ENCODE data around the gene DKKL1. TPM values are rescaled to one million over a fixed set of nuclear protein-coding genes. Genes with fewer than 3 reads are reported as not detected.

Gene DKKL1
- total RNA-seq (2022; extraction: Qiagen RNA extraction) = 0.33 to 0.71 TPM (median 0.59 TPM) in 4 of 5 replicates, not detected in the other

DNA sequence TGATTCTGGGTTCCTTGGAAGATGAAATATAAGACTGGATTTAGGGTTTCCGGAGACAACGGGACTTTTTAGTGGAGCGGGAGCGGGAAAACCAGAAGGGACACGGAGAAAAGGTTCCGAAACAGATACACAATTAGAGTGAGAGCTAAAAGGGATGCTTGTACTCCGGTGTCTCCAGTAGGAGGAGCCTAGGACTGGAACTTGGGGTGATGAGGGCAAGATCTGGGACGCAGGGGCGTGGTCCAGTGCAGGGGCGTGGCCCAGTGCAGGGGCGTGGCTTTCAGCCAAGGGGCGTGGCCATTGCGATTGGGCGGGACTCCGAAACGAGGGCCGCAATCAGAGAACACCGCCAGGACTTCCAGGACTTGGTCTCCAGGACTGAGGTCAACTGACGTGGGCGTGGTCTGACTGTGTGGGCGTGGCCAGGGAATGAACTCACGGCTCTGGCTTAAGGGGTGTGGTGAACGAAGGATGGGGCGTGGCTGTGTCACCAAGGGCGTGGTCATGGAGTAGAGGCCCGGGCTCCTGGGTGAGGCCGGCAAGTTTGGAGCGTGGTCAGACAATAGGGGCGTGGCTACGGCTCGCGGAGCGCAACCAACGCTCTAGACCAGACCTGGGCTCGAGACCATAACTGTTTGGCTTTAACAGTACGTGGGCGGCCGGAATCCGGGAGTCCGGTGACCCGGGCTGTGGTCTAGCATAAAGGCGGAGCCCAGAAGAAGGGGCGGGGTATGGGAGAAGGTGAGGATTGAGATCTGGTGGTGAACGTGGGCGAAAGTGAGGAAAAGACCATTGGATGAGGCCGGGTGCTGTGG is at the start of gene DKKL1:
Gene DKKL1, plus strand, starts transcription at position 610 of the 815 bp plus-strand sequence. Its CDS starts 122 bp downstream, at position 732.

DNA sequence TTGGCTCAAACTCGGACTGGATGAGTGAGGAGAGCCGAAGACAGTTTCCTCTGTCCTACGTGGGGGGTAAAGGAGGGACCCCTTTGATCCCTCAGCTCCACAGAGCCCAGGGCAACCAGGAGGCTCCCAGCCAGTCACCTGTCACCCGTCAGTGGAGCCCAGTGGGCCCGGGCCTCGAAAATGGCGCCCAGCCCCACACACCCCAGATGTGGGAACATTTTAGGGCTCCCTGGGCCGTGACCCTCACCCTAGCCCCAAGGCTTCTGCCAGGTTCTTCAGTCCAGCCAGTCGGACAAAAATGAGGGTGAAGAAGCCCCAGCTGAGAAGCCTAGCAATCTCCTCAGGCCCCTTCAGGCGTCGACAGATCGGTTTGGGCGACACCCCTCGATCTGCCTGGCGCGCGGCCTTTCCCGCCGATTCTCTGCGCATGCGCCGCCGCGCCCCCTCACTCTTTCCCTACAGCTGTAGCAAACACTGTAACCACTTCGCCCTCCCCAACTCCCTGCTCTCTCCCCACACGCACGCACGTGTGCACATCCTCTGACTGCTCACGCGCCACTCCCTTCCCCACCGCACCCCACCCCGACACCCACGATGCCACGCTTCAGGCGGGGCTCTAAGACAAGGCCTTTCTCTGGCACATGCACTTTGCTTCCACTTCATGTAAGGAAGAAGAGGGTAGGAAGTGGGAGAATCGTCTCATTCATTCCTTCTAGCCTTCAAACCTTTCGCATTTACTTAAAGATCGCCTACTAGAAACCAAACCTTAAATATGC is 38.7 kb upstream of the DKKL1 start, which contains the start of gene SLC6A16:
Gene SLC6A16, minus strand, starts transcription at position 391 of the 776 bp plus-strand sequence. CDS start 13,844 bp downstream, outside the sequence.

DNA sequence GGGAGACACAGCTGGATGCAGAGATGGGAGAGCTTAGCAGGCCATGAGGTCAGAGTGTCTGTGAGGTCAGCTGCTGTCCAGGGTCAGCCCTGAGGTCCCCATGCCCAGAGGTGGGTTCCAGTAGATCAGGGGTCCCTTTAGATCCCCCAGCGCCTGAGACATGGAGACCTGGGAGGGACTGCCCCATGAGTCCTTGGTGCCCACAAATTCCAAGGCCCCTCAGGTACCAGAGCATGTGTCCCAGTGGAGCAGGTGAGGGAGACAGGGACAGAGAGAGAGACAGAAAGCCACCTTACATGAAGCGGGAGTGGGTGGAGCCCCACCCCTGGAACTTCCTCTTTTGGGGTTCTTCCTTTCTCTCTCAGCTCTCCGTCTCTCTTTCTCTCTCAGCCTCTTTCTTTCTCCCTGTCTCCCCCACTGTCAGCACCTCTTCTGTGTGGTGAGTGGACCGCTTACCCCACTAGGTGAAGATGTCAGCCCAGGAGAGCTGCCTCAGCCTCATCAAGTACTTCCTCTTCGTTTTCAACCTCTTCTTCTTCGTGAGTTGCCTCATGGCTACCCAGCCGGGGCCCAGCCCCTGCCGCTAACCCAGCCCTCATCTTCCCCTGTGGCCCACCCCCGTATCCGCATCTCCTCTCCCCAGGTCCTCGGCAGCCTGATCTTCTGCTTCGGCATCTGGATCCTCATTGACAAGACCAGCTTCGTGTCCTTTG is 28.4 kb upstream of the DKKL1 start, which contains the start of gene CD37:
Gene CD37, plus strand, starts transcription at position 336 of the 713 bp plus-strand sequence. Its CDS starts 135 bp downstream, at position 471.

DNA sequence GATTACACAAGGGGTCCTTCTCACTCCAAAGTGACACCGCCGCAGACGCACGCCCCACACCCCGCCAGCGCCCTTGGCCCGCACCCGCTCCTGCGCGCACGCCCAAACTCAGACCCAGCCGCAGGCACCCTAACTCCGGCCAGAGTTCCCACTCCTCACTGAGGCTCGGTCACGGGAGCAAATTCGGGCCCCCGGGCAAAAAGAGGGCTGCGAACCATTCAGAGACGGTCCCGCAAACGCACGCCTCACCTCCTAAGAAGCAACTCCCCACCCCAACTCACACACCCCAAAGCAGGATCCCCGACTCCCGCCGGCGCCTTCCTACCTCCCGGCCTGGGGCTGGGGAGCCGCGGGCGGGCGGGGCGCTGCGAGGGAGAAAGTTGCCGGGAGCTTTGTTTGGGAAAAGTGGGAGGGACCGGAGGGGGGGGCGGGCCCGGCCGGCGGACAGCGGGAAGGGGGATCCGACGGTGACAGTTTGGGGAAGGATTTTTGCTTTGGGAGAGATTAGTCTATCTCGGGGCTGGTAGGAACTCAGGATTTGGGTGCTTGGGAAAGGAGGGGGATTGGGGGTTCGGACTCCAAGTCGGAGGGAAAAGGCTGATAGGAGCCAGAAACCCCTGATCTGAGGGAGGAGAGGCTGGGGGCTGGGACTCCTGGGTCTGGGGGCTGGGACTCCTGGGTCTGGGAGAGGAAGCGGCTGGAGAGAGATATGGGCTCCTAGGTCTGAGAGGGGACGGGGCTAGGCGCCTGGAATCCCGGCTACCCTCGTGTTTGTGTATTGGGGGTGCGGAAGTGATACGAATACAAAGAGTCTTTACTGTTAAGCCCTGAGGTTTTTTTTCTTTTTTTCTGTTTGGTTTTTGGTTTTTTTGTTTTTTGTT is 1.4 kb upstream of the DKKL1 start, which contains the start of gene TEAD2:
Gene TEAD2, minus strand, starts transcription at position 369 of the 881 bp plus-strand sequence. CDS start 2,341 bp downstream, outside the sequence.

GRCh38 chr19:49387936-49388372 is 24.3 kb downstream of the DKKL1 start, which contains the start of gene KASH5:
Gene KASH5 (plus strand): TSS chr19:49388249. CDS start chr19:49390884, 2,635 bp downstream.

GRCh38 chr19:49423071-49423984 is 59.7 kb downstream of the DKKL1 start, which contains the start of gene PTH2:
Gene PTH2 (minus strand): TSS chr19:49423441. CDS start chr19:49423339, 102 bp downstream.

Other genes with a start within 250 kb of the DKKL1 start
- 4.7 to 7.9 TPM (median 6.9 TPM) in 5 replicates for gene LIN7B, start 249.5 kb upstream of the DKKL1 start, total RNA-seq (2022; extraction: Qiagen RNA extraction)
- gene C19orf73, start 244.7 kb upstream of the DKKL1 start, total RNA-seq (2022; extraction: Qiagen RNA extraction) = 1.1 to 1.9 TPM (median 1.7 TPM) in 5 replicates
- 4.7 to 8.1 TPM (median 7.0 TPM) in 5 replicates for gene PPFIA3, start 244.3 kb upstream of the DKKL1 start, total RNA-seq (2022; extraction: Qiagen RNA extraction)
- 0.03 TPM in 1 of 5 replicates, not detected in the others for gene HRC, start 208.5 kb upstream of the DKKL1 start, total RNA-seq (2022; extraction: Qiagen RNA extraction)
- gene TRPM4, start 206.1 kb upstream of the DKKL1 start, total RNA-seq (2022; extraction: Qiagen RNA extraction) = 8.2 to 10.2 TPM (median 9.6 TPM) in 5 replicates
- 0.77 to 1.3 TPM (median 0.85 TPM) in 5 replicates for gene SLC6A16, start 38.7 kb upstream of the DKKL1 start, total RNA-seq (2022; extraction: Qiagen RNA extraction)
- gene CD37, start 28.5 kb upstream of the DKKL1 start, total RNA-seq (2022; extraction: Qiagen RNA extraction) = not detected in 5 replicates
- 13.2 to 19.7 TPM (median 16.8 TPM) in 5 replicates for gene TEAD2, start 1.5 kb upstream of the DKKL1 start, total RNA-seq (2022; extraction: Qiagen RNA extraction)
- gene KASH5, start 24.4 kb downstream of the DKKL1 start, total RNA-seq (2022; extraction: Qiagen RNA extraction) = 0.12 TPM in 1 of 5 replicates, not detected in the others
- not detected in 5 replicates for gene PTH2, start 59.6 kb downstream of the DKKL1 start, total RNA-seq (2022; extraction: Qiagen RNA extraction)
- gene GFY, start 61.5 kb downstream of the DKKL1 start, total RNA-seq (2022; extraction: Qiagen RNA extraction) = 0.14 to 0.24 TPM (median 0.16 TPM) in 5 replicates
- gene SLC17A7, start 77.7 kb downstream of the DKKL1 start, total RNA-seq (2022; extraction: Qiagen RNA extraction) = 0.37 to 0.75 TPM (median 0.59 TPM) in 5 replicates
- 83.8 to 95.7 TPM (median 87.0 TPM) in 5 replicates for gene PIH1D1, start 87.9 kb downstream of the DKKL1 start, total RNA-seq (2022; extraction: Qiagen RNA extraction)
- gene ALDH16A1, start 89.3 kb downstream of the DKKL1 start, total RNA-seq (2022; extraction: Qiagen RNA extraction) = 16.6 to 24.0 TPM (median 22.1 TPM) in 5 replicates
- 1.1 to 1.4 TPM (median 1.3 TPM) in 5 replicates for gene FLT3LG, start 110.3 kb downstream of the DKKL1 start, total RNA-seq (2022; extraction: Qiagen RNA extraction)
- gene RPL13A, start 123.7 kb downstream of the DKKL1 start, total RNA-seq (2022; extraction: Qiagen RNA extraction) = 3,942 to 4,218 TPM (median 4,024 TPM) in 5 replicates
- 3,861 to 4,163 TPM (median 3,950 TPM) in 5 replicates for gene RPS11, start 132.6 kb downstream of the DKKL1 start, total RNA-seq (2022; extraction: Qiagen RNA extraction)
- gene FCGRT, start 148.8 kb downstream of the DKKL1 start, total RNA-seq (2022; extraction: Qiagen RNA extraction) = 23.5 to 32.7 TPM (median 30.2 TPM) in 5 replicates
- gene RCN3, start 164.1 kb downstream of the DKKL1 start, total RNA-seq (2022; extraction: Qiagen RNA extraction) = 1.5 to 2.9 TPM (median 2.2 TPM) in 5 replicates
- gene NOSIP, start 216.7 kb downstream of the DKKL1 start, total RNA-seq (2022; extraction: Qiagen RNA extraction) = 88.4 to 106 TPM (median 103 TPM) in 5 replicates
- 0.78 to 1.3 TPM (median 0.84 TPM) in 5 replicates for gene PRRG2, start 217.4 kb downstream of the DKKL1 start, total RNA-seq (2022; extraction: Qiagen RNA extraction)
- 30.3 to 35.7 TPM (median 34.3 TPM) in 5 replicates for gene PRR12, start 227.3 kb downstream of the DKKL1 start, total RNA-seq (2022; extraction: Qiagen RNA extraction)

Data from A549 treated with Hydrocortisone at 1 μM for 4 hours (cell line).